Liver (tissue), 9 donors: Measurements from ENCODE around the gene BTBD1. TPM values are rescaled to one million over a fixed set of nuclear protein-coding genes. Genes with fewer than 3 reads are reported as not detected.

Experiments used
- DNase-seq: peaks from one replicate; pipeline ENCODE4 v3.0.0-alpha.2; 2017; ENCODE audit warnings: low spot score
- H3K27ac ChIP-seq, 2 donors: one replicate each; pipeline ENCODE4 v1.7.0; 2013; ENCODE audit warnings: inconsistent platforms in 2 of 2, low read length in 2 of 2, control low read depth in 1 of 2, low read depth in 1 of 2, mild to moderate bottlenecking in 1 of 2
- H3K27me3 ChIP-seq, 4 donors: one replicate each; pipeline versions ENCODE4 v1.6.1 to v1.7.0; 2013; ENCODE audit warnings: low read length in 3 of 4, inconsistent platforms in 1 of 4, mild to moderate bottlenecking in 1 of 4, moderate library complexity in 1 of 4; ENCODE audit not compliant: control insufficient read depth in 4 of 4, insufficient read depth in 4 of 4
- H3K36me3 ChIP-seq, 4 donors: one replicate each; pipeline versions ENCODE4 v1.6.1 to v1.7.0; 2013; ENCODE audit warnings: low read length in 3 of 4, mild to moderate bottlenecking in 3 of 4, low read depth in 1 of 4, moderate library complexity in 1 of 4; ENCODE audit not compliant: control insufficient read depth in 4 of 4, insufficient read depth in 3 of 4
- H3K4me1 ChIP-seq, 4 donors: one replicate each; pipeline versions ENCODE4 v1.6.1 to v1.7.0; 2013; ENCODE audit warnings: low read length in 3 of 4, mild to moderate bottlenecking in 3 of 4, moderate library complexity in 1 of 4; ENCODE audit not compliant: control insufficient read depth in 4 of 4, insufficient read depth in 4 of 4
- H3K4me3 ChIP-seq, 3 donors: one replicate each; pipeline versions ENCODE4 v1.6.1 to v1.7.0; 2013; ENCODE audit warnings: low read length in 3 of 3, control low read depth in 1 of 3, low read depth in 1 of 3, mild to moderate bottlenecking in 1 of 3
- H3K9ac ChIP-seq, 2 donors: one replicate each; pipeline ENCODE4 v1.7.0; 2013; ENCODE audit warnings: low read length in 2 of 2, mild to moderate bottlenecking in 2 of 2, moderate library complexity in 2 of 2, control low read depth in 1 of 2, low read depth in 1 of 2
- H3K9me3 ChIP-seq, 4 donors: one replicate each; pipeline versions ENCODE4 v1.6.1 to v1.7.0; 2013; ENCODE audit warnings: low read length in 3 of 4; ENCODE audit not compliant: control insufficient read depth in 4 of 4
- ATF3 ChIP-seq: IDR thresholded peaks from 2 replicates; pipeline ENCODE4 v1.6.1; 2016; ENCODE audit warnings: antibody characterized with exemption
- EGR1 ChIP-seq, 2 donors: IDR thresholded peaks; 2 replicates each; pipeline ENCODE4 v1.6.1; 2016 to 2018; ENCODE audit warnings: antibody characterized with exemption in 2 of 2, low read depth in 2 of 2
- FOXA1 ChIP-seq: IDR thresholded peaks from 2 replicates; pipeline ENCODE4 v1.6.1; 2016; ENCODE audit warnings: antibody characterized with exemption
- FOXA2 ChIP-seq: IDR thresholded peaks from 2 replicates; pipeline ENCODE4 v1.6.1; 2016; ENCODE audit warnings: antibody characterized with exemption
- GABPA ChIP-seq, 2 donors: IDR thresholded peaks in 1 of 2; conservative IDR thresholded peaks in 1 of 2; 2 replicates each; pipeline ENCODE4 v1.6.1; 2016; ENCODE audit warnings: antibody characterized with exemption in 2 of 2, mild to moderate bottlenecking in 1 of 2, moderate library complexity in 1 of 2
- HNF4A ChIP-seq, 2 donors: conservative IDR thresholded peaks; 2 replicates each; pipeline ENCODE4 v1.6.1; 2016; ENCODE audit warnings: antibody characterized with exemption in 2 of 2, mild to moderate bottlenecking in 2 of 2
- HNF4G ChIP-seq: IDR thresholded peaks from 2 replicates; pipeline ENCODE4 v1.6.1; 2016; ENCODE audit warnings: antibody characterized with exemption
- JUND ChIP-seq, 2 donors: IDR thresholded peaks; 2 replicates each; pipeline ENCODE4 v1.6.1; 2016; ENCODE audit warnings: antibody characterized with exemption in 2 of 2
- MAX ChIP-seq: IDR thresholded peaks from 2 replicates; pipeline ENCODE4 v1.6.1; 2016; ENCODE audit warnings: antibody characterized with exemption
- NR2F2 ChIP-seq: IDR thresholded peaks from 2 replicates; pipeline ENCODE4 v1.6.1; 2016; ENCODE audit warnings: antibody characterized with exemption
- RAD21 ChIP-seq, 2 donors: IDR thresholded peaks; 2 replicates each; pipeline ENCODE4 v1.6.1; 2016; ENCODE audit warnings: antibody characterized with exemption in 2 of 2, mild to moderate bottlenecking in 2 of 2
- RXRA ChIP-seq, 2 donors: IDR thresholded peaks; 2 replicates each; pipeline ENCODE4 v1.6.1; 2017 to 2018; ENCODE audit warnings: antibody characterized with exemption in 2 of 2, mild to moderate bottlenecking in 1 of 2
- SP1 ChIP-seq: IDR thresholded peaks from 2 replicates; pipeline ENCODE4 v1.6.1; 2018; ENCODE audit warnings: antibody characterized with exemption, mild to moderate bottlenecking
- TAF1 ChIP-seq: conservative IDR thresholded peaks from 2 replicates; pipeline ENCODE4 v1.6.1; 2016; ENCODE audit warnings: antibody characterized with exemption, mild to moderate bottlenecking
- YY1 ChIP-seq: IDR thresholded peaks from 2 replicates; pipeline ENCODE4 v1.6.1; 2016; ENCODE audit warnings: antibody characterized with exemption, mild to moderate bottlenecking
- ZBTB33 ChIP-seq: IDR thresholded peaks from 2 replicates; pipeline ENCODE4 v1.6.1; 2016; ENCODE audit warnings: antibody characterized with exemption
- polyA plus RNA-seq, 2 donors: library from polyadenylated mRNA; stranded (reverse) in 1 of 2; unstranded in 1 of 2; fragments of 200-250 nt in 1 of 2; fragments of >200 nt in 1 of 2; fragmentation: Nextera tagmentation in 1 of 2; extraction: Ambion mirVana in 1 of 2; gene quantifications; one replicate each; pipeline versions ENCODE4 v1.2.1 to v1.2.3, GENCODE V29; 2013 to 2015
- total RNA-seq, 2 donors: library from RNA; depleted of rRNA; stranded (reverse); fragments of >200 nt; gene quantifications; one replicate each; pipeline ENCODE4 v1.2.3, GENCODE V29; 2014
- TF ChIP-seq, protein P1 (sequence below): IDR thresholded peaks from 2 replicates; pipeline ENCODE4 v1.6.1; 2016; ENCODE audit warnings: antibody characterized with exemption, mild to moderate bottlenecking
- TF ChIP-seq, protein P2 (sequence below): fragments of 150-350 bp; IDR thresholded peaks from 2 replicates; pipeline ENCODE4 v1.5.1; 2017; ENCODE audit warnings: improper control_type of control experiment, low read depth, low read length; ENCODE audit not compliant: missing input control
- donor health status: healthy.
- donor health status: healthy.
- donor health status: healthy.
- donor health status: healthy.
- donor health status: healthy.

BTBD1 gene
- total and polyA plus RNA-seq, 4 donors, result 8.6 to 43.9 (median 27.6) TPM

DNA sequence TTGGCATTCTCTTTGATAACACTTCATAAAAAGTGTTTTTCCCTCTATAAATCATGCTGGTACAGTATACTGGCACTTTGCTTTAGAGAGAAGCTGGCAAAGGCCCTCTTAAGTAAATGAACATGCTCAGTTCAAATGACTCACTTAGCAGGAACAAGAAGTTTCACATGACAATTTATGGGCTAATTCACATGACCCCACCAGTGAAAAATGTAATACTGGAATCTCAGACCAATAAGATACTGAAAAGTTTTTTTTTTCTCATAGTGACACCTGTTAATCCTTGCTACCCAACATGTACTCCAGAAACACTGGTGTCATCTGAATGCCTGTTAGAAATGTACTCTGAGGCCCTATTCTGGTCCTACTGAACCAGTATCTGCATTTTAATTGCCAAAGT is 13.9 kb downstream of the BTBD1 start:
- Histone ChIP-seq H3K4me1 (no peaks in the 10 kb centered on the region), H3K27ac (no peak overlapping the region), H3K9ac (no peak overlapping the region), H3K9me3 (no peaks in the 10 kb centered on the region), H3K36me3 (peaks cover 8 to 29% (median 21%) of the 10 kb centered on the region in 4 donors), H3K4me3 (no peak overlapping the region), H3K27me3 (no peaks in the 10 kb centered on the region)
- no peak for DNase-seq
- no peak for TF ChIP-seq ZBTB33
- TF ChIP-seq SP1, result no peak
- no peak for TF ChIP-seq FOXA2
- TF ChIP-seq ATF3, result no peak
- TF ChIP-seq, protein P1, sequence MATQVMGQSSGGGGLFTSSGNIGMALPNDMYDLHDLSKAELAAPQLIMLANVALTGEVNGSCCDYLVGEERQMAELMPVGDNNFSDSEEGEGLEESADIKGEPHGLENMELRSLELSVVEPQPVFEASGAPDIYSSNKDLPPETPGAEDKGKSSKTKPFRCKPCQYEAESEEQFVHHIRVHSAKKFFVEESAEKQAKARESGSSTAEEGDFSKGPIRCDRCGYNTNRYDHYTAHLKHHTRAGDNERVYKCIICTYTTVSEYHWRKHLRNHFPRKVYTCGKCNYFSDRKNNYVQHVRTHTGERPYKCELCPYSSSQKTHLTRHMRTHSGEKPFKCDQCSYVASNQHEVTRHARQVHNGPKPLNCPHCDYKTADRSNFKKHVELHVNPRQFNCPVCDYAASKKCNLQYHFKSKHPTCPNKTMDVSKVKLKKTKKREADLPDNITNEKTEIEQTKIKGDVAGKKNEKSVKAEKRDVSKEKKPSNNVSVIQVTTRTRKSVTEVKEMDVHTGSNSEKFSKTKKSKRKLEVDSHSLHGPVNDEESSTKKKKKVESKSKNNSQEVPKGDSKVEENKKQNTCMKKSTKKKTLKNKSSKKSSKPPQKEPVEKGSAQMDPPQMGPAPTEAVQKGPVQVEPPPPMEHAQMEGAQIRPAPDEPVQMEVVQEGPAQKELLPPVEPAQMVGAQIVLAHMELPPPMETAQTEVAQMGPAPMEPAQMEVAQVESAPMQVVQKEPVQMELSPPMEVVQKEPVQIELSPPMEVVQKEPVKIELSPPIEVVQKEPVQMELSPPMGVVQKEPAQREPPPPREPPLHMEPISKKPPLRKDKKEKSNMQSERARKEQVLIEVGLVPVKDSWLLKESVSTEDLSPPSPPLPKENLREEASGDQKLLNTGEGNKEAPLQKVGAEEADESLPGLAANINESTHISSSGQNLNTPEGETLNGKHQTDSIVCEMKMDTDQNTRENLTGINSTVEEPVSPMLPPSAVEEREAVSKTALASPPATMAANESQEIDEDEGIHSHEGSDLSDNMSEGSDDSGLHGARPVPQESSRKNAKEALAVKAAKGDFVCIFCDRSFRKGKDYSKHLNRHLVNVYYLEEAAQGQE, result no peak
- TF ChIP-seq JUND (IDR thresholded peaks at IDR 0.05), result no peak
- no peak for TF ChIP-seq EGR1 (IDR thresholded peaks at IDR 0.05; ENCODE audit: low read depth in 2 of 2)
- no peak for TF ChIP-seq RXRA (IDR thresholded peaks at IDR 0.05)
- no peak for TF ChIP-seq HNF4G
- no peak for TF ChIP-seq RAD21 (IDR thresholded peaks at IDR 0.05)
- TF ChIP-seq MAX, result no peak
- TF ChIP-seq FOXA1, result no peak
- TF ChIP-seq NR2F2, result no peak
- TF ChIP-seq GABPA (IDR thresholded peaks at IDR 0.05 in 1 of 2, conservative IDR thresholded peaks at IDR 0.05 in 1 of 2), result no peak
- TF ChIP-seq, protein P2, sequence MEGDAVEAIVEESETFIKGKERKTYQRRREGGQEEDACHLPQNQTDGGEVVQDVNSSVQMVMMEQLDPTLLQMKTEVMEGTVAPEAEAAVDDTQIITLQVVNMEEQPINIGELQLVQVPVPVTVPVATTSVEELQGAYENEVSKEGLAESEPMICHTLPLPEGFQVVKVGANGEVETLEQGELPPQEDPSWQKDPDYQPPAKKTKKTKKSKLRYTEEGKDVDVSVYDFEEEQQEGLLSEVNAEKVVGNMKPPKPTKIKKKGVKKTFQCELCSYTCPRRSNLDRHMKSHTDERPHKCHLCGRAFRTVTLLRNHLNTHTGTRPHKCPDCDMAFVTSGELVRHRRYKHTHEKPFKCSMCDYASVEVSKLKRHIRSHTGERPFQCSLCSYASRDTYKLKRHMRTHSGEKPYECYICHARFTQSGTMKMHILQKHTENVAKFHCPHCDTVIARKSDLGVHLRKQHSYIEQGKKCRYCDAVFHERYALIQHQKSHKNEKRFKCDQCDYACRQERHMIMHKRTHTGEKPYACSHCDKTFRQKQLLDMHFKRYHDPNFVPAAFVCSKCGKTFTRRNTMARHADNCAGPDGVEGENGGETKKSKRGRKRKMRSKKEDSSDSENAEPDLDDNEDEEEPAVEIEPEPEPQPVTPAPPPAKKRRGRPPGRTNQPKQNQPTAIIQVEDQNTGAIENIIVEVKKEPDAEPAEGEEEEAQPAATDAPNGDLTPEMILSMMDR, result no peak
- TF ChIP-seq HNF4A (conservative IDR thresholded peaks at IDR 0.05), result no peak
- no peak for TF ChIP-seq YY1
- no peak for TF ChIP-seq TAF1
